GM13977 (cell line): ENCODE results near the gene ZC3H12A.

ENCODE experiments used
- DNase-seq: peaks from one replicate; pipeline ENCODE4 v3.0.0; 2012; ENCODE audit warnings: low spot score
- CTCF ChIP-seq: IDR thresholded peaks from 2 replicates; pipeline ENCODE4 v1.5.1; 2012; ENCODE audit warnings: mild to moderate bottlenecking, control low read depth; ENCODE audit not compliant: insufficient read depth; ENCODE audit errors: extremely low read depth, missing control alignments
- in situ Hi-C: fragments of 300-500 bp; cut with MboI; formaldehyde crosslinking; loops from one replicate; pipeline ENCODE4 v1.12.0; 2022; ENCODE audit warnings: low sequenced_read_pairs, low pct_unique_long_range_greater_than_20kb, mixed read lengths, inconsistent platforms; ENCODE audit not compliant: unreplicated experiment

ZC3H12A gene

GRCh38 chr1:37442139-37442538 lies 32.2 kb upstream of the ZC3H12A start:
- TF ChIP-seq CTCF: no peak
- in situ Hi-C loops: no loop called here
- DNase-seq: no peak

GRCh38 chr1:37442644-37443043 lies 31.7 kb upstream of the ZC3H12A start:
- TF ChIP-seq CTCF: no peak
- in situ Hi-C loops: no loop called here
- DNase-seq: no peak

- in situ Hi-C loops: no loop called here
- TF ChIP-seq CTCF: no peak
- no peak for DNase-seq
These were observed 27.5 kb upstream of the ZC3H12A start for GRCh38 chr1:37446874-37447273.

- no peak for DNase-seq
- in situ Hi-C loops: no loop called here
- TF ChIP-seq CTCF: no peak
These were observed 26.2 kb upstream of the ZC3H12A start for GRCh38 chr1:37448185-37448584.

- TF ChIP-seq CTCF: no peak
- DNase-seq: no peak
- in situ Hi-C loops: no loop called here
These were observed 25.5 kb upstream of the ZC3H12A start for GRCh38 chr1:37448691-37449417.

- no peak for DNase-seq
- in situ Hi-C loops: loop anchor here (10.0 kb wide), 1 partner anchor 235 kb away; no protein-coding TSS in a partner anchor
- no peak for TF ChIP-seq CTCF
These were observed 24.4 kb upstream of the ZC3H12A start for GRCh38 chr1:37449936-37450335.
